ENCODE data around the gene ROCK2. TPM values are rescaled to one million over a fixed set of nuclear protein-coding genes. Genes with fewer than 3 reads are reported as not detected.
A peak's percentile ranks its signal among the peaks of the same experiment; 100 is the strongest.

Gene ROCK2
- total and polyA plus RNA-seq, 9 donors: 27.6 to 47.9 (median 40.8) TPM

DNA sequence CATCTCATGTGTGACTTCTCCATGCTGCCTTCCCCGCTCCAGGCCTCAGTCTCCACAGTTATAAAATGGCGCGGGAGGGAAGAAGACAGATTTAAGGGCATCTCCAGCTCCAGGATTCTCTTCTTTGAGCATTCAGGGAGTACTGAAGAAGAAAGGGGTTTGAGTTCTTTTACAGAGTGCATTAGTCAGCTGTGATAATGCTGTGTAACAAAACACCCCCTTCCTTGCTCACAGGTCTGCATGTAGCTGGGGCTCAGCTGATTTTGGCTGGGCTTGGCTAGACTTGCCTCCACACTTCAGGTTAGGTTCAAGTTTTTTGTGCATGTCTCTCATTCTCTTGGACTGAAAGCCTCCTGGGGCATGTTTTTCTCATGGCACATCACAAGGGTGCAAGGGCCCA, 197.2 kb downstream of the ROCK2 start:
- no peaks in the 10 kb centered on the region for H3K4me1 ChIP-seq (ENCODE audit: control insufficient read depth, insufficient read depth, low read length)
- H3K4me3 ChIP-seq (ENCODE audit: low read length): no peak overlapping the region
- H3K27me3 ChIP-seq (ENCODE audit: control insufficient read depth, insufficient read depth, low read length): peaks cover 9% of the 10 kb centered on the region
- H3K9me3 ChIP-seq (replicated peaks; ENCODE audit: control insufficient read depth, low read depth, low read length): peaks cover 5% of the 10 kb centered on the region
- no peak for DNase-seq
- no peaks in the 10 kb centered on the region for H3K36me3 ChIP-seq (ENCODE audit: control insufficient read depth, insufficient read depth, low read length)
- H3K27ac ChIP-seq (ENCODE audit: low read length): no peak overlapping the region
- no CpG with 5 or more reads among the region's 3 CpGs for WGBS (ENCODE audit: insufficient coverage)

DNA sequence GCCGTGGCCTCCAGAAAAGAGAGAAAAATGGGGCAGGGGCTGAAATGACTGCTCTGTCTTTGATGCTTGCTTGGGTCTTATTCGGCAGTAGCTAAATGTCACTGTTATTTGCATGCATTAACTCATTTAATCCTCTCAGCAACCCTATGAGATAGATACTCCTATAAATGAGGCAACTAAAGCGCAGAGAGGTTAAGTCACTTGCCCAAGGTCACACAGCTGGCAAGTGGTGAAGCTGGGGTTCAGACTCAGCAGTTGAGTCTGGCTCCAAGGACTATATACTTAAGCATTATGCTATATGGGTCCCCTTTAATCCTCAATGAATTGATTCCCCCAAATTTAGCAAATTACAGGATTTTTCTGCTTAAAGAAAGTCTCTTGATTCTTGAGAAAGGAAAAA, 198.4 kb downstream of the ROCK2 start:
- H3K27ac ChIP-seq (ENCODE audit: low read length): no peak overlapping the region
- H3K4me1 ChIP-seq (ENCODE audit: control insufficient read depth, insufficient read depth, low read length): no peaks in the 10 kb centered on the region
- no peaks in the 10 kb centered on the region for H3K36me3 ChIP-seq (ENCODE audit: control insufficient read depth, insufficient read depth, low read length)
- WGBS (ENCODE audit: insufficient coverage): 75% methylated on average over 1 of the region's 3 CpGs
- peaks cover 5% of the 10 kb centered on the region for H3K9me3 ChIP-seq (replicated peaks; ENCODE audit: control insufficient read depth, low read depth, low read length)
- no peak for DNase-seq
- H3K27me3 ChIP-seq (ENCODE audit: control insufficient read depth, insufficient read depth, low read length): peaks cover 6% of the 10 kb centered on the region
- H3K4me3 ChIP-seq (ENCODE audit: low read length): no peak overlapping the region

DNA sequence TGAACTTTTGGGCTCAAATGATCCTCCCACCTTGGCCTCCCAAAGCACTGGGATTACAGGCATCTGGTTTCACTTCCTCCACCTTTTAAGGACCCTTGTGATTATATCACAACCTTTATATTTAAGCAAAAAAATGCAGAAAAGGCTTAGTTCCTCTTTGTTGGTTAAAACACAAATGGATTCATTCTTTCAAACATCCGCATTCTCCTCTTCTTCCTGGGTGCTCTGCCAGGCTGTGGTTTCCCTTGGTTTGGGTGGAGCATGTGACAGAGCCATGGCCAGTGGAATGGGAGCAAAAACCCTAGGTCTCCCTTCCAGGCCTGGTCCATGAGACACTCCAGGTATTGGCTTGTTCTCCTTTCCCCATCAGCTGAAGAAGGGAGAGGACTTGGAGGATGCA, 199.1 kb downstream of the ROCK2 start:
- WGBS (ENCODE audit: insufficient coverage): no CpG with 5 or more reads among the region's 1 CpG
- H3K4me1 ChIP-seq (ENCODE audit: control insufficient read depth, insufficient read depth, low read length): no peaks in the 10 kb centered on the region
- peaks cover 5% of the 10 kb centered on the region for H3K9me3 ChIP-seq (replicated peaks; ENCODE audit: control insufficient read depth, low read depth, low read length)
- peaks cover 6% of the 10 kb centered on the region for H3K27me3 ChIP-seq (ENCODE audit: control insufficient read depth, insufficient read depth, low read length)
- no peak for DNase-seq
- H3K4me3 ChIP-seq (ENCODE audit: low read length): no peak overlapping the region
- H3K36me3 ChIP-seq (ENCODE audit: control insufficient read depth, insufficient read depth, low read length): no peaks in the 10 kb centered on the region
- H3K27ac ChIP-seq (ENCODE audit: low read length): no peak overlapping the region

- no peak for DNase-seq
- Histone ChIP-seq H3K27me3 (ENCODE audit: control insufficient read depth, insufficient read depth, low read length) (peaks cover 6% of the 10 kb centered on the region), H3K36me3 (ENCODE audit: control insufficient read depth, insufficient read depth, low read length) (no peaks in the 10 kb centered on the region), H3K4me1 (ENCODE audit: control insufficient read depth, insufficient read depth, low read length) (no peaks in the 10 kb centered on the region), H3K9me3 (replicated peaks; ENCODE audit: control insufficient read depth, low read depth, low read length) (peaks cover 5% of the 10 kb centered on the region), H3K27ac (ENCODE audit: low read length) (no peak overlapping the region), H3K4me3 (ENCODE audit: low read length) (no peak overlapping the region)
- 93% methylated on average over 4 of the region's 6 CpGs for WGBS (ENCODE audit: insufficient coverage)
Measured at GRCh38 chr2:11144738-11145079, 199.7 kb downstream of the ROCK2 start.

DNA sequence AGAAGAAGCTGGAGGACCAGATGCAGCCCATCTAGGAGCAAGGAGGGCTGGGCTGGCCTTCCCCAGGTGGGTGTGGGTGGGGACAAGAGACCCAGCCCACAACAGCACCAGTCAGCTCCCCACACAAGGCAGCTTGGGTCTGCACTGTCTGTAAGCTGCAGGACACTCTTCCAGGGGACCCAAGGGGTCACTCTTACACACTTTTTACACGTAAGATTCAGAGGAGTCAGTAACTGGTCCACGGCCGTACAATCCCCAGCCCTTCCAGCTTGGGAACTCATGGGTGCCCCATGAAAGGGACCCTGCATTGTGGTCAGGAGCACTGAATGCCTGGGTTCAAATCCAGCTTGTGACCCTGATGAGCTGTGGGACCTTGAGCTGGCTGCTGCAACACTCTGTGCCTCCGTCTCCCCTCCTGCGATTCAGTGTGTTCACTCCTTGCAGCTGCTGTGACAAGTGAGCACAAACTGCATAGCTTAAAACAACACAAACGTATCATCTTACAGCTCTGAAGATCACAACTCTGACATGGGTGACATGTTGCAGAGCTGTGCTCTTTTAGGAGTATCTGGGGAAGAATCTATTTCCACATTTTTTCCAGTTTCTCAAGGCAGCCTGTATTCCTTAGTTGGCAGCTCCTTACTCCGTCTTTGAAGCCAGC, 200.2 kb downstream of the ROCK2 start:
- Histone ChIP-seq H3K4me1 (ENCODE audit: control insufficient read depth, insufficient read depth, low read length) (no peaks in the 10 kb centered on the region), H3K9me3 (replicated peaks; ENCODE audit: control insufficient read depth, low read depth, low read length) (peaks cover 5% of the 10 kb centered on the region), H3K36me3 (ENCODE audit: control insufficient read depth, insufficient read depth, low read length) (no peaks in the 10 kb centered on the region), H3K27me3 (ENCODE audit: control insufficient read depth, insufficient read depth, low read length) (peaks cover 6% of the 10 kb centered on the region), H3K27ac (ENCODE audit: low read length) (no peak overlapping the region), H3K4me3 (ENCODE audit: low read length) (no peak overlapping the region)
- DNase-seq: no peak
- WGBS (ENCODE audit: insufficient coverage): 59% methylated on average over 5 of the region's 7 CpGs

- DNase-seq: no peak
- WGBS (ENCODE audit: insufficient coverage): no CpG with 5 or more reads among the region's 6 CpGs
Measured at GRCh38 chr2:11142987-11143386, 201.4 kb downstream of the ROCK2 start.

DNA sequence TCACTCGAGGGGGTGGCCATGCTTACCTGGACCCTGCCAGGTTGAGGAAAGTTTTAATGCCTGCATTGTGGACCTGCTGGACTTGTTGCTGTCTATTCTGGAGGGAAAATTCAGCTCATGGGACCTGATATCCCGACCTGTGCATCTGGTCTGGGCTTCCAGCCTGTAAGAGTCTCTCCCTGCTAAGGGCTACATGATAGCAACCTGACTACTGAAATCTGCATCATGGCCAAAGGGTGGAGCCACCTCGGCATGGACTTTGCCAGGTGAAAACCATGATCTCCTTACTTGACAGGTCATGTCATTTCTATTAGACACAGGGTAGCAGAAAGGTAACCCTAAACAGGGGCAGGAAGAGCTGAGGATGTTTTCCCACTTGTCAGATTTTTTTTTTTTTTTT, 202.1 kb downstream of the ROCK2 start:
- H3K36me3 ChIP-seq (ENCODE audit: control insufficient read depth, insufficient read depth, low read length): no peaks in the 10 kb centered on the region
- WGBS (ENCODE audit: insufficient coverage): 86% methylated on average over 1 of the region's 3 CpGs
- peaks cover 3% of the 10 kb centered on the region for H3K9me3 ChIP-seq (replicated peaks; ENCODE audit: control insufficient read depth, low read depth, low read length)
- peaks cover 5% of the 10 kb centered on the region for H3K27me3 ChIP-seq (ENCODE audit: control insufficient read depth, insufficient read depth, low read length)
- no peaks in the 10 kb centered on the region for H3K4me1 ChIP-seq (ENCODE audit: control insufficient read depth, insufficient read depth, low read length)
- no peak overlapping the region for H3K27ac ChIP-seq (ENCODE audit: low read length)
- no peak for DNase-seq
- H3K4me3 ChIP-seq (ENCODE audit: low read length): no peak overlapping the region

More at GRCh38 chr2:11142987-11143386, 201.4 kb downstream of the ROCK2 start:
- Histone ChIP-seq H3K27me3 (ENCODE audit: control insufficient read depth, insufficient read depth, low read length) (peaks cover 6% of the 10 kb centered on the region), H3K27ac (ENCODE audit: low read length) (no peak overlapping the region), H3K4me1 (ENCODE audit: control insufficient read depth, insufficient read depth, low read length) (no peaks in the 10 kb centered on the region), H3K9me3 (replicated peaks; ENCODE audit: control insufficient read depth, low read depth, low read length) (peaks cover 5% of the 10 kb centered on the region), H3K4me3 (ENCODE audit: low read length) (no peak overlapping the region), H3K36me3 (ENCODE audit: control insufficient read depth, insufficient read depth, low read length) (no peaks in the 10 kb centered on the region)

DNA sequence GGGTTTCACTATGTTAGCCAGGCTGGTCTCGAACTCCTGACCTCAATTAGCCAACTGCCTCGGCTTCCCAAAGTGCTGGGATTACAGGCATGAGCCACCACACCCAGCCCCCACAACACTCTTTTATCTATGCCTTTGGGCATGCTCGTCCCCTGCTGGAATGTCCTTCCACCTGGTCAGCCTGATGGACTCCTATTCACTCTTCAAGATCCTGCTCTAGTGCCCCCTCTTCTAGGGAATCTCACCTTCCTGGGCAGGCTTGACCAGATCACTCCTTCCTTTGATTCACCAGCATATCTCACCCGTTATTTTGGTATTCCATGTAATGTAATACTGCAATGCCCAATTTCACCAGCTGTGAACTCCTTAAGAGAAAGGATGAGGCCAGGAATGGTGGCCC, 203.1 kb downstream of the ROCK2 start:
- H3K4me3 ChIP-seq (ENCODE audit: low read length): no peak overlapping the region
- no peak overlapping the region for H3K27ac ChIP-seq (ENCODE audit: low read length)
- WGBS (ENCODE audit: insufficient coverage): 68% methylated on average over 3 of the region's 4 CpGs
- DNase-seq: no peak
- H3K4me1 ChIP-seq (ENCODE audit: control insufficient read depth, insufficient read depth, low read length): no peaks in the 10 kb centered on the region
- no peaks in the 10 kb centered on the region for H3K36me3 ChIP-seq (ENCODE audit: control insufficient read depth, insufficient read depth, low read length)
- peaks cover 8% of the 10 kb centered on the region for H3K27me3 ChIP-seq (ENCODE audit: control insufficient read depth, insufficient read depth, low read length)
- H3K9me3 ChIP-seq (replicated peaks; ENCODE audit: control insufficient read depth, low read depth, low read length): peaks cover 3% of the 10 kb centered on the region

GRCh38 chr2:11140492-11140891, 203.9 kb downstream of the ROCK2 start:
- WGBS (ENCODE audit: insufficient coverage): 40% methylated on average over 1 of the region's 4 CpGs
- H3K27ac ChIP-seq (ENCODE audit: low read length): no peak overlapping the region
- H3K4me1 ChIP-seq (ENCODE audit: control insufficient read depth, insufficient read depth, low read length): no peaks in the 10 kb centered on the region
- no peak overlapping the region for H3K4me3 ChIP-seq (ENCODE audit: low read length)
- H3K9me3 ChIP-seq (replicated peaks; ENCODE audit: control insufficient read depth, low read depth, low read length): peaks cover under 1% of the 10 kb centered on the region
- DNase-seq: peak; percentile 46
- peaks cover 8% of the 10 kb centered on the region for H3K27me3 ChIP-seq (ENCODE audit: control insufficient read depth, insufficient read depth, low read length)
- no peaks in the 10 kb centered on the region for H3K36me3 ChIP-seq (ENCODE audit: control insufficient read depth, insufficient read depth, low read length)

- 69% methylated on average over 2 of the region's 5 CpGs for WGBS (ENCODE audit: insufficient coverage)
- H3K27ac ChIP-seq (ENCODE audit: low read length): no peak overlapping the region
- no peak for DNase-seq
- no peaks in the 10 kb centered on the region for H3K36me3 ChIP-seq (ENCODE audit: control insufficient read depth, insufficient read depth, low read length)
- H3K9me3 ChIP-seq (replicated peaks; ENCODE audit: control insufficient read depth, low read depth, low read length): no peaks in the 10 kb centered on the region
- H3K4me3 ChIP-seq (ENCODE audit: low read length): no peak overlapping the region
- H3K27me3 ChIP-seq (ENCODE audit: control insufficient read depth, insufficient read depth, low read length): peaks cover 6% of the 10 kb centered on the region
- peaks cover 26% of the 10 kb centered on the region for H3K4me1 ChIP-seq (ENCODE audit: control insufficient read depth, insufficient read depth, low read length)
Measured at GRCh38 chr2:11134349-11134748, 210.1 kb downstream of the ROCK2 start.

GRCh38 chr2:11133936-11134320, 210.5 kb downstream of the ROCK2 start:
- 38% methylated on average over 7 of the region's 8 CpGs for WGBS (ENCODE audit: insufficient coverage)

More at GRCh38 chr2:11133936-11134320, 210.5 kb downstream of the ROCK2 start:
- Histone ChIP-seq H3K4me3 (ENCODE audit: low read length) (no peak overlapping the region), H3K36me3 (ENCODE audit: control insufficient read depth, insufficient read depth, low read length) (no peaks in the 10 kb centered on the region), H3K4me1 (ENCODE audit: control insufficient read depth, insufficient read depth, low read length) (peaks cover 26% of the 10 kb centered on the region), H3K27ac (ENCODE audit: low read length) (no peak overlapping the region), H3K27me3 (ENCODE audit: control insufficient read depth, insufficient read depth, low read length) (peaks cover 6% of the 10 kb centered on the region), H3K9me3 (replicated peaks; ENCODE audit: control insufficient read depth, low read depth, low read length) (no peaks in the 10 kb centered on the region)
- DNase-seq: no peak
